Measurements from ENCODE around the gene BAZ2B. TPM values are rescaled to one million over a fixed set of nuclear protein-coding genes. Genes with fewer than 3 reads are reported as not detected.
"Not testable (repeated sequence)": the region's sequence is repeated elsewhere in the genome, so short reads cannot be mapped to it uniquely, and the experiment has no call there.

Gene BAZ2B
- total RNA-seq, 3 donors from 2014 or later = 58.9 to 98.1 (median 72.5) TPM

DNA sequence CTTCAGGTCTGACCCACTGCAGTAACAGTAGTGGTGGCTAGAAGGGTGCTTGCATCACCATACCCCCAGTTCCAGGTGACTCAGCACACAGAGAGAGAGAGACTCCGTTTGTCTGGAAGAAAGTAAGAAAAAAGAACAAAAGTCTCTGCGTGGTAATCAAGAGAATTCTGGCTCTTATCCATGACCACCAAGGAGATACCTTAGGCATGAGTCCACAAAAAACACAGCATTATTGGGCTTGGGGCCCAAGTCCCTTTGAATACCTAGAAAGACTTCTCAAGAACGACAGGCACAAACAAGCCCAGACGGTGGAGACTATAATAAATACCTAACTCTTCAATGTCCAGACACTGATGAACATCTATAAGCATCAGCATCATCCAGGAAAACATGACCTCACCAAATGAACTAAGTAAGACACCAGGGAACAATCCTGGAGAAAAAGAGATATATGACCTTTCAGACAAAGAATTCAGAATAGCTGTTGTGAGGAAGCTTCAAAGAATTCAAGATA is 21.7 kb upstream of the BAZ2B start:
- ATAC-seq (no peak), DNase-seq (no peak)
- H3K36me3 ChIP-seq (ENCODE audit: low read depth) = no peaks in the 10 kb centered on the region
- TF ChIP-seq, protein P1, sequence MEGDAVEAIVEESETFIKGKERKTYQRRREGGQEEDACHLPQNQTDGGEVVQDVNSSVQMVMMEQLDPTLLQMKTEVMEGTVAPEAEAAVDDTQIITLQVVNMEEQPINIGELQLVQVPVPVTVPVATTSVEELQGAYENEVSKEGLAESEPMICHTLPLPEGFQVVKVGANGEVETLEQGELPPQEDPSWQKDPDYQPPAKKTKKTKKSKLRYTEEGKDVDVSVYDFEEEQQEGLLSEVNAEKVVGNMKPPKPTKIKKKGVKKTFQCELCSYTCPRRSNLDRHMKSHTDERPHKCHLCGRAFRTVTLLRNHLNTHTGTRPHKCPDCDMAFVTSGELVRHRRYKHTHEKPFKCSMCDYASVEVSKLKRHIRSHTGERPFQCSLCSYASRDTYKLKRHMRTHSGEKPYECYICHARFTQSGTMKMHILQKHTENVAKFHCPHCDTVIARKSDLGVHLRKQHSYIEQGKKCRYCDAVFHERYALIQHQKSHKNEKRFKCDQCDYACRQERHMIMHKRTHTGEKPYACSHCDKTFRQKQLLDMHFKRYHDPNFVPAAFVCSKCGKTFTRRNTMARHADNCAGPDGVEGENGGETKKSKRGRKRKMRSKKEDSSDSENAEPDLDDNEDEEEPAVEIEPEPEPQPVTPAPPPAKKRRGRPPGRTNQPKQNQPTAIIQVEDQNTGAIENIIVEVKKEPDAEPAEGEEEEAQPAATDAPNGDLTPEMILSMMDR (IDR thresholded peaks at IDR 0.05) = no peak
- H3K4me1 ChIP-seq (ENCODE audit: low read depth) = no peaks in the 10 kb centered on the region
- intact Hi-C loops (cut with DNase I, micrococcal nuclease) = no loop called here
- no peak overlapping the region for H3K4me3 ChIP-seq
- no peaks in the 10 kb centered on the region for H3K9me3 ChIP-seq

DNA sequence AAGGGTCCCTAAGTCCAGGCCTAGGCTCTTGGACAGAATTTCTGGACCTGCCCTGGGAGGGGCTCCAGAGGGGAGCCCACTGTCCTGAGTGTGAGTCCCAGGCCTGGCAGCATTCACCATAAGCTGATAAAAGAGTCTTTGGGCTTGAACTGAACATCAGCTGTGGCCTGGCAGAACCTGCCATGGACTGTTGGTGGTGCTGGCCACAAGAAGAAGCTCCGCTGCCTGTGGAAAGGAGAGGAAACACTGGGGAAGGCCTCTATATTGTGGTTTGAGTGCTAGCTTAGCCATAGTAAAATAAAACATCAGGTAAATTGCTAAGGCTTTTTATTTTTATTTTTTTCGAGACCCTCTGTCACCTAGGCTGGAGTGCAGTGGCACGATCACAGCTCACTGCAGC is 20.9 kb upstream of the BAZ2B start:
- no peak for ATAC-seq

DNA sequence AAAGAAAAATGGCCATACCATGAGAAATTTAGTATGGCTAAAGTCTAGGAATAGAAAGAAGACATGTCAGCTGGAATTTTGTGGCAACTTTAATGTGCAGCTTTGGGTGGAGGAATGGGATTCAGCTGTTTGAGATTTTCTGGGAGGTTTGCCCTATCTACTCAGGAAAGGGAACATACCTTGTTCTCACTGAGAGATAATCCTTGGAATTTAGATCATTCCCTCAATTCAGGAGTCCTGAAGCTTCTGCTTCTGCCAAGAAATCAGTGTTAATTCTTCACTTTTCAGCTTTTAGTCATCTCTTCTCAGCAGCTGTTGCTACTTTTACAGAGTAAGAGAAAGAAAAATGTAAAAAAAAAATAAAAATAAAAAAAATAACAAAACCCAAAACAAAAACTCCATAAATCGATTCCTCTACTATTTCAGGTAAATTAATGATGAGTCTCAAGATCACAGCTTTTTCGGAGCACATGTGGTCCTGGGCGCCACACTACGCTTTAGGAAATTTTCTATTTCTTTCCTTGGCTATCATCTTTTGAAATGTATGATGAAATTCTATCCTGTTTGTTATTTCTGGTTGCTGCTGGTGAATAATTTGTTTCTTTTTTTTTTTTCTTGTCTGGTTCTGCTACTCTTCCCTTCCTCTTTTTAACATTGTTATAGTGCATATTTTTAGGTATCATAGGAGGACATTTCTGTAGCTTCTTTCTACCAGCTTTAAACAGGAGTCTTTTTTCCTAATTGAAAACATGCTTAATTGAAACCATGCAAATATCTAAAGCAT is 18.9 kb upstream of the BAZ2B start:
- TF ChIP-seq, protein P1 (IDR thresholded peaks at IDR 0.05) = no peak
- ATAC-seq = no peak
- no peaks in the 10 kb centered on the region for H3K36me3 ChIP-seq (ENCODE audit: low read depth)
- no peak for DNase-seq
- H3K4me1 ChIP-seq (ENCODE audit: low read depth) = no peaks in the 10 kb centered on the region
- H3K9me3 ChIP-seq = no peaks in the 10 kb centered on the region
- H3K4me3 ChIP-seq = no peak overlapping the region
- intact Hi-C loops (cut with DNase I, micrococcal nuclease) = no loop called here

More for the DNA sequence above, 20.9 kb upstream of the BAZ2B start:
- H3K4me3 ChIP-seq = no peak overlapping the region
- intact Hi-C loops (cut with DNase I, micrococcal nuclease) = no loop called here
- no peaks in the 10 kb centered on the region for H3K9me3 ChIP-seq
- no peaks in the 10 kb centered on the region for H3K4me1 ChIP-seq (ENCODE audit: low read depth)
- DNase-seq = no peak
- no peaks in the 10 kb centered on the region for H3K36me3 ChIP-seq (ENCODE audit: low read depth)
- TF ChIP-seq, protein P1 (IDR thresholded peaks at IDR 0.05) = no peak

DNA sequence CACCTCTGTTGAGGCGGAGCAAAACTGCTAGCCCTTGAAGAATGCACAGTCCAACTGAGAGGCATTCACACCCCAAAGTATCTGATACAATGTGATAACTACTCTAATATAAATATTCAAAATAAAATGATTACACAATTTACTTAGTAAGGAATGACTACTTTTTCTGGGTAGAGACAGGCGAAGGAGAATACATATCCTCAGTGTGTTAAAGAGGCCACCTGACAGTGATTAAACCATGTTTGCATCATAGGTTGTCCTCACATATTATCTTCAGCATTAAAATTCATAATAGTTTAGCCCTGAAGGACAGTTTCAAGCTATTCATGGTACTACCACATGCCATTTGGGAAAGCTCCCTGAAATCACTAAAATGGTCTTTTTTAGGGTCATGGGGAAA is 16.9 kb upstream of the BAZ2B start:
- intact Hi-C loops (cut with DNase I, micrococcal nuclease) = no loop called here
- no peak for DNase-seq
- no peak overlapping the region for H3K4me3 ChIP-seq
- TF ChIP-seq, protein P1 (IDR thresholded peaks at IDR 0.05) = no peak
- H3K36me3 ChIP-seq (ENCODE audit: low read depth) = no peaks in the 10 kb centered on the region
- H3K4me1 ChIP-seq (ENCODE audit: low read depth) = no peaks in the 10 kb centered on the region
- no peaks in the 10 kb centered on the region for H3K9me3 ChIP-seq
- no peak for ATAC-seq

DNA sequence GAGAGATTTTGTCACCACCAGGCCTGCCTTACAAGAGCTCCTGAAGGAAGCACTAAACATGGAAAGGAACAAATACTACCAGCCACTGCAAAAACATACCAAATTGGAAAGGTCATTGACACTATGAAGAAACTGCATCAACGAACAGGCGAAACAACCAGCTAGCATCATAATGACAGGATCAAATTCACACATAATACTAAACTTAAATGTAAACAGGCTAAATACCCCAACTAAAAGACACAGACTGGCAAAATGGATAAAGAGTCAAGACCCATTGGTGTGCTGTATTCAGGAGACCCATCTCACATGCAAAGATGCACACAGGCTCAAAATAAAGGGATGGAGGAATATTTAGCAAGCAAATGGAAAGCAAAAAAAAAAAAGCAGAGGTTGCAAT is 9.3 kb upstream of the BAZ2B start:
- DNase-seq; H3K4me3 ChIP-seq; intact Hi-C loops (cut with DNase I, micrococcal nuclease); ATAC-seq; H3K36me3 ChIP-seq (ENCODE audit: low read depth); H3K9me3 ChIP-seq; H3K4me1 ChIP-seq (ENCODE audit: low read depth): not testable (repeated sequence)

DNA sequence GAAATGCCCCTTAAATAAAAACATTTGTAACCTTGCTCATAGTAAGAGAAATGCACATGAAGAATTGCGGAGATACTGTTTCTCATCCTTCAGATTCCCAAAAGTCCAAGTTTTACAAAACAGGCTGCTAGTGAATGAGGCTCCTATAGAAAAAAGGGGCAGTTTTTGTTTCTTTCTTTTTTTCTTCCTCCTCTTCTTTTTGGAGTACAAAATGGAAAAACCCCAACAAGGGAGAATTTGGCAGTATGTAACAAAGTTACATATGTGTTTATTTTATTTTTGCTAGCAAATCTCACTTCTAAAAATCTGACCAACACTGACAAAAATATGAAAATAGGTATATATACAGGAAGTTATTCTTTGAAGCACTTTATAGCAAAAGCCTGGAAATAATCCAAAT is 7.1 kb upstream of the BAZ2B start:
- H3K9me3 ChIP-seq = no peaks in the 10 kb centered on the region
- no peak for DNase-seq
- TF ChIP-seq, protein P1 (IDR thresholded peaks at IDR 0.05) = no peak
- no peak overlapping the region for H3K4me3 ChIP-seq
- H3K36me3 ChIP-seq (ENCODE audit: low read depth) = no peaks in the 10 kb centered on the region
- intact Hi-C loops (cut with DNase I, micrococcal nuclease) = no loop called here
- ATAC-seq = no peak
- peaks cover 4% of the 10 kb centered on the region for H3K4me1 ChIP-seq (ENCODE audit: low read depth)
